BJ (cell line): ENCODE measurements around the gene LDLR. TPM values are rescaled to one million over a fixed set of nuclear protein-coding genes. Genes with fewer than 3 reads are reported as not detected.
"Not testable (repeated sequence)": the region's sequence is repeated elsewhere in the genome, so short reads cannot be mapped to it uniquely, and the experiment has no call there.

Experiments used
- CTCF ChIA-PET: fragments of 350-600 bp; formaldehyde crosslinking; extraction: SDS; loops from one replicate; lab custom pipeline; 2021; ENCODE audit warnings: antibody characterized with exemption, inconsistent platforms; lab: Yijun Ruan, JAX
- POLR2A ChIA-PET: fragments of 300-600 bp; sonication (Branson Sonifier 250); formaldehyde crosslinking; extraction: SDS; loops from one replicate; lab custom pipeline; 2021; ENCODE audit warnings: antibody characterized with exemption; lab: Charles Lee
- DNase-seq: peaks from one replicate; pipeline ENCODE4 v3.0.0-alpha.2; 2011; ENCODE audit warnings: low read depth
- H3K27me3 ChIP-seq: 2 replicates; pipeline ENCODE4 v1.6.0; 2011; ENCODE audit warnings: low read length; ENCODE audit not compliant: control insufficient read depth, insufficient read depth
- H3K36me3 ChIP-seq: 2 replicates; pipeline ENCODE4 v1.5.1; 2011; ENCODE audit warnings: low read length; ENCODE audit not compliant: control insufficient read depth, insufficient read depth
- H3K4me3 ChIP-seq: 2 replicates; pipeline ENCODE4 v1.5.1; 2011; ENCODE audit warnings: low read depth, mild to moderate bottlenecking, control low read depth, low read length
- polyA plus RNA-seq: library from polyadenylated mRNA; depleted of rRNA; stranded (reverse); fragments of >200 nt; gene quantifications from 2 replicates; pipeline ENCODE4 v1.2.3, GENCODE V29; 2011
- TF ChIP-seq, protein P1 (sequence below): IDR thresholded peaks from 2 replicates; pipeline ENCODE4 v1.5.1; 2011; ENCODE audit warnings: low read depth, mild to moderate bottlenecking, control low read depth, inconsistent platforms, low read length, moderate library complexity; ENCODE audit not compliant: insufficient read depth

The LDLR gene
- polyA plus RNA-seq, 1 experiment: 60.0 TPM

DNA sequence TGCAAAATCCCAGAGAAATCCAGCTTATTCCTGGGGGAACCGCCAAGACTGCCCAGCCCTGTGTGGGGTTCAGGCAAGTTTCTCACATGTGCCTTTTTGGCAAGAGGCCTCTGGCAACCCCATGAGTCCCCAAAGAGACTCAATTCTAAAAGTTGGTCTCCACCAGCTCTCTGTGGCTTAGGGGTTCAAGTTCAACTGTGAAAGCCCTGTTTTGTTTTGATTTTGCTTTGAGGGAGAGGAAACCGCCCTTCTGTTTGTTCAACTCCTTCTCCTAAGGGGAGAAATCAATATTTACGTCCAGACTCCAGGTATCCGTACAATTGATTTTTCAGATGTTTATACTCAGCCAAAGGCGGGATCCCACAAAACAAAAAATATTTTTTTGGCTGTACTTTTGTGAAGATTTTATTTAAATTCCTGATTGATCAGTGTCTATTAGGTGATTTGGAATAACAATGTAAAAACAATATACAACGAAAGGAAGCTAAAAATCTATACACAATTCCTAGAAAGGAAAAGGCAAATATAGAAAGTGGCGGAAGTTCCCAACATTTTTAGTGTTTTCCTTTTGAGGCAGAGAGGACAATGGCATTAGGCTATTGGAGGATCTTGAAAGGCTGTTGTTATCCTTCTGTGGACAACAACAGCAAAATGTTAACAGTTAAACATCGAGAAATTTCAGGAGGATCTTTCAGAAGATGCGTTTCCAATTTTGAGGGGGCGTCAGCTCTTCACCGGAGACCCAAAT, 583 bp upstream of the LDLR start:
- TF ChIP-seq, protein P1, sequence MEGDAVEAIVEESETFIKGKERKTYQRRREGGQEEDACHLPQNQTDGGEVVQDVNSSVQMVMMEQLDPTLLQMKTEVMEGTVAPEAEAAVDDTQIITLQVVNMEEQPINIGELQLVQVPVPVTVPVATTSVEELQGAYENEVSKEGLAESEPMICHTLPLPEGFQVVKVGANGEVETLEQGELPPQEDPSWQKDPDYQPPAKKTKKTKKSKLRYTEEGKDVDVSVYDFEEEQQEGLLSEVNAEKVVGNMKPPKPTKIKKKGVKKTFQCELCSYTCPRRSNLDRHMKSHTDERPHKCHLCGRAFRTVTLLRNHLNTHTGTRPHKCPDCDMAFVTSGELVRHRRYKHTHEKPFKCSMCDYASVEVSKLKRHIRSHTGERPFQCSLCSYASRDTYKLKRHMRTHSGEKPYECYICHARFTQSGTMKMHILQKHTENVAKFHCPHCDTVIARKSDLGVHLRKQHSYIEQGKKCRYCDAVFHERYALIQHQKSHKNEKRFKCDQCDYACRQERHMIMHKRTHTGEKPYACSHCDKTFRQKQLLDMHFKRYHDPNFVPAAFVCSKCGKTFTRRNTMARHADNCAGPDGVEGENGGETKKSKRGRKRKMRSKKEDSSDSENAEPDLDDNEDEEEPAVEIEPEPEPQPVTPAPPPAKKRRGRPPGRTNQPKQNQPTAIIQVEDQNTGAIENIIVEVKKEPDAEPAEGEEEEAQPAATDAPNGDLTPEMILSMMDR: no peak
- CTCF ChIA-PET: interaction anchor here (0.7 to 2.8 kb wide), 5 partner anchors 50 to 152 kb away, joined by 3 to 16 read pairs (median 3); no protein-coding TSS in a partner anchor
- Histone ChIP-seq H3K27me3 (no peaks in the 10 kb centered on the region), H3K36me3 (0 out of 2 replicates have a peak, but pooled peaks cover 1% of the 10 kb centered on the region), H3K4me3 (peak overlapping the region; percentile 63)
- no peak for DNase-seq
- POLR2A ChIA-PET: interaction anchor here (0.5 to 0.6 kb wide), 2 partner anchors 58 to 203 kb away, joined by 5 to 9 read pairs; no protein-coding TSS in a partner anchor

DNA sequence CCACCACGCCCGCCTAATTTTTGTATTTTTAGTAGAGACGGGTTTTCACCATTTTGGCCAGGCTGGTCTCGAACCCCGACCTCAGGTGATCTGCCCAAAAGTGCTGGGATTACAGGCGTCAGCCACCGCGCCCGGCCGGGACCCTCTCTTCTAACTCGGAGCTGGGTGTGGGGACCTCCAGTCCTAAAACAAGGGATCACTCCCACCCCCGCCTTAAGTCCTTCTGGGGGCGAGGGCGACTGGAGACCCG, 676 bp downstream of the LDLR start:
- H3K36me3 ChIP-seq, DNase-seq, POLR2A ChIA-PET, H3K27me3 ChIP-seq: not testable (repeated sequence)
- CTCF ChIA-PET: interaction anchor here (1.3 to 2.8 kb wide), 2 partner anchors 54 to 148 kb away, joined by 3 to 16 read pairs; no protein-coding TSS in a partner anchor
- H3K4me3 ChIP-seq: peak overlapping the region; percentile 63

DNA sequence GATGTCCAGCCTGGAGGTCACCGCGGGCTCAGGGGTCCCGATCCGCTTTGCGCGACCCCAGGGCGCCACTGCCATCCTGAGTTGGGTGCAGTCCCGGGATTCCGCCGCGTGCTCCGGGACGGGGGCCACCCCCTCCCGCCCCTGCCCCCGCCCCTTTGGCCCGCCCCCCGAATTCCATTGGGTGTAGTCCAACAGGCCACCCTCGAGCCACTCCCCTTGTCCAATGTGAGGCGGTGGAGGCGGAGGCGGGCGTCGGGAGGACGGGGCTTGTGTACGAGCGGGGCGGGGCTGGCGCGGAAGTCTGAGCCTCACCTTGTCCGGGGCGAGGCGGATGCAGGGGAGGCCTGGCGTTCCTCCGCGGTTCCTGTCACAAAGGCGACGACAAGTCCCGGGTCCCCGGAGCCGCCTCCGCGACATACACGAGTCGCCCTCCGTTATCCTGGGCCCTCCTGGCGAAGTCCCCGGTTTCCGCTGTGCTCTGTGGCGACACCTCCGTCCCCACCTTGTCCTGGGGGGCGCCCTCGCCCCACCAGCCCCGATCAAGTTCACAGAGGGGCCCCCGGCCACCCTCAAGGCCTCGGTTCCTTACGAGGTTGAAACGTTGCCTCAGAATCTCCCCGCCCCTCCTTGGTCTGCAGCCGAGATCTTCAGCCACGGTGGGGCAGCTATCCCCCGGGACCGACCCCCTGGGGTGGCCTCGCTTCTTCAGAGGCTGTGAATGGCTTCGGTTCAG, 1.2 kb downstream of the LDLR start:
- TF ChIP-seq, protein P1: 0 out of 2 replicates have a peak, but pooled peaks have one; percentile 14
- ChIA-PET CTCF (interaction anchor here (1.2 to 5.0 kb wide), 3 partner anchors 35 to 55 kb away, joined by 3 to 20 read pairs (median 16); no protein-coding TSS in a partner anchor), POLR2A (interaction anchor here (0.6 kb wide), 1 partner anchor 114 kb away, joined by 6 read pairs; no protein-coding TSS in a partner anchor)
- Histone ChIP-seq H3K4me3 (peak overlapping the region; percentile 63), H3K36me3 (0 out of 2 replicates have a peak, but pooled peaks cover 2% of the 10 kb centered on the region), H3K27me3 (no peaks in the 10 kb centered on the region)
- peak; percentile 68 for DNase-seq

DNA sequence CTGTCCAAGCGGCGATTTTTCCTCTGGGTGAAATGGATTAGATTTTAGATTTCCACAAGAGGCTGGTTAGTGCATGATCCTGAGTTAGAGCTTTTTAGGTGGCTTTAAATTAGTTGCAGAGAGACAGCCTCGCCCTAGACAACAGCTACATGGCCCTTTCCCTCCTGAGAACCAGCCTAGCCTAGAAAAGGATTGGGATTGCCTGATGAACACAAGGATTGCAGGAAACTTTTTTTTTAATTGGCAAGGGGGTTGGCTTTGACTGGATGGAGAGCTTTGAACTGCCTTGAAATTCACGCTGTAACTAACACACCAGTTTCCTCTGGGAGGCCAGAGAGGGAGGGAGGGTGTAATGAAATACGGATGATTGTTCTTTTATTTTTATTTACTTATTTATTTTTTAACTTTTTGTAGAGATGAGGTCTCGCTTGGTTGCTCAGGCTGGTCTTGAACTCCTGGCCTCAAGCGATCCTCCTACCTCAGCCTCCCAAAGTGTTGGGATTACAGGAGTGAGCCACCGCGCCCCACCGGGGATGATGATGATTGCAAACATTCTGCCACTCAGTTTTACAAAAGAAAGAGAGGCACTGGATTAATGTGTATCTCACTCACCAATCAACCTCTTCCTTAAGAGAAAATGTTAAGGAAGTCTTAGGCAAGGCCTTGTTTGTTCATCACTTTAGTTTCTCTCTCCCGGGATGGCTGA, 1.9 kb downstream of the LDLR start:
- Histone ChIP-seq H3K27me3 (no peaks in the 10 kb centered on the region), H3K4me3 (peak overlapping the region; percentile 63), H3K36me3 (0 out of 2 replicates have a peak, but pooled peaks cover 2% of the 10 kb centered on the region)
- ChIA-PET CTCF (interaction anchor here (1.0 to 5.0 kb wide), 3 partner anchors 35 to 47 kb away, joined by 3 to 20 read pairs (median 3); no protein-coding TSS in a partner anchor), POLR2A (interaction anchor here (0.6 kb wide), 1 partner anchor 115 kb away, joined by 6 read pairs; no protein-coding TSS in a partner anchor)
- TF ChIP-seq, protein P1: no peak
- DNase-seq: no peak

DNA sequence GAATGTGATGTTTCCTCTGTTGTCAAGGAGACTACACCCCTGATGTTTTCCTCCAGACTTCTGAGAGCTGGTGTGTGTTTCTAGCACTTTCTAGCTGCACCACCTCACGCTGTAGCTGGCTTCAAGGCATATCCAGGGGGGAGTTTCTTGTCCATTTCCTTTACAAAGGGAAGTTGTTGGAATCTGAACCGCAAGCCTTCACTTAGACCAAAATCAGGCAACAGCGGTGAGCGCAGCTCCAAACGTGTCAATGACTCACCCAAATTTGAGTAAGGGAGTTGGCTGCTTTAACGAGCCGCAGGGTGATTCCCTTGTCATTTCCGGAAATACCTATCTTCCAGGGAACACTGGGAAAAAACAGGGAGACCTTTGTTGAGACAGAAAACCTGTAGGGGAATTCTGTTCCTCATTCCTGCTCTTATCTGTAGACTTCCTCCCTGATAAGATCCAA, 2.5 kb downstream of the LDLR start:
- H3K4me3 ChIP-seq: peak overlapping the region; percentile 63
- CTCF ChIA-PET: interaction anchor here (1.0 to 5.0 kb wide), 3 partner anchors 34 to 47 kb away, joined by 3 to 20 read pairs (median 3); no protein-coding TSS in a partner anchor
- no peaks in the 10 kb centered on the region for H3K27me3 ChIP-seq
- POLR2A ChIA-PET: interaction anchor here (0.5 kb wide), 2 partner anchors 37 to 359 kb away, joined by 3 to 5 read pairs; no protein-coding TSS in a partner anchor
- DNase-seq: peak; percentile 86
- TF ChIP-seq, protein P1: no peak
- H3K36me3 ChIP-seq: peaks cover 4% of the 10 kb centered on the region
